Endothelial cell of hepatic sinusoid (primary cell): ENCODE data around the gene CTBP2.
"Not testable (repeated sequence)": the region's sequence is repeated elsewhere in the genome, so short reads cannot be mapped to it uniquely, and the experiment has no call there.

Experiments
- in situ Hi-C: cut with HindIII; loops from 2 replicates; pipeline ENCODE4 v1.10.0; 2017; ENCODE audit warnings: low sequenced_read_pairs

Gene CTBP2

GRCh38 chr10:125187238-125188194, 27.2 kb upstream of the CTBP2 start:
- in situ Hi-C loops = no loop called here

GRCh38 chr10:125186431-125187170, 26.2 kb upstream of the CTBP2 start:
- in situ Hi-C loops = no loop called here

GRCh38 chr10:125179107-125179506, 18.7 kb upstream of the CTBP2 start:
- in situ Hi-C loops = not testable (repeated sequence)

GRCh38 chr10:125177641-125178640, 17.6 kb upstream of the CTBP2 start:
- in situ Hi-C loops = no loop called here

- in situ Hi-C loops = no loop called here
Measured at GRCh38 chr10:125175807-125176206, 15.4 kb upstream of the CTBP2 start.

- in situ Hi-C loops = loop anchor here (5.0 kb wide), 1 partner anchor 67 kb away; no protein-coding TSS in a partner anchor
Measured at GRCh38 chr10:125174360-125174759, 14.0 kb upstream of the CTBP2 start.

GRCh38 chr10:125172694-125173093, 12.3 kb upstream of the CTBP2 start:
- in situ Hi-C loops = loop anchor here (5.0 kb wide), 1 partner anchor 65 kb away; no protein-coding TSS in a partner anchor

GRCh38 chr10:125171402-125172306, 11.3 kb upstream of the CTBP2 start:
- in situ Hi-C loops = loop anchor here (5.0 kb wide), 1 partner anchor 64 kb away; no protein-coding TSS in a partner anchor

GRCh38 chr10:125169915-125170314, 9.6 kb upstream of the CTBP2 start:
- in situ Hi-C loops = loop anchor here (5.0 kb wide), 1 partner anchor 63 kb away; no protein-coding TSS in a partner anchor

- in situ Hi-C loops = no loop called here
Measured at GRCh38 chr10:125169279-125169678, 8.9 kb upstream of the CTBP2 start.

GRCh38 chr10:125166658-125167057, 6.3 kb upstream of the CTBP2 start:
- in situ Hi-C loops = no loop called here

- in situ Hi-C loops = no loop called here
Measured at GRCh38 chr10:125165584-125166573, 5.5 kb upstream of the CTBP2 start.

- in situ Hi-C loops = no loop called here
Measured at GRCh38 chr10:125164421-125164820, 4.1 kb upstream of the CTBP2 start.

GRCh38 chr10:125163803-125164202, 3.4 kb upstream of the CTBP2 start:
- in situ Hi-C loops = no loop called here

- in situ Hi-C loops = not testable (repeated sequence)
Measured at GRCh38 chr10:125163312-125163711, 2.9 kb upstream of the CTBP2 start.

- in situ Hi-C loops = no loop called here
Measured at GRCh38 chr10:125162120-125162931, 2.0 kb upstream of the CTBP2 start.

- in situ Hi-C loops = no loop called here
Measured at GRCh38 chr10:125161707-125162119, 1.4 kb upstream of the CTBP2 start.
